A673 (cell line): Measurements from ENCODE around the gene ELL. TPM values are rescaled to one million over a fixed set of nuclear protein-coding genes. Genes with fewer than 3 reads are reported as not detected.

Source experiments
- BruUV-seq: library from RNA; stranded (reverse); fragments of 400-500 nt; replicated peaks from 2 replicates; lab custom pipeline; 2021; lab: Mats Ljungman, UMichigan
- CTCF ChIA-PET: fragments of 300-600 bp; sonication (Branson Sonifier 250); formaldehyde crosslinking; loops from one replicate; lab custom pipeline; 2022; ENCODE audit warnings: antibody characterized with exemption; lab: Charles Lee
- POLR2A ChIA-PET: fragments of 300-600 bp; sonication (Branson Sonifier 250); formaldehyde crosslinking; loops from one replicate; lab custom pipeline; 2022; ENCODE audit warnings: antibody characterized with exemption; ENCODE audit not compliant: low non-redundant PET; lab: Charles Lee
- DNase-seq: peaks from one replicate; pipeline ENCODE4 v3.0.0-alpha.2; 2015; ENCODE audit warnings: low spot score
- H3K27ac ChIP-seq: fragments of 200-600 bp; sonication (generic); 2 replicates; pipeline ENCODE4 v1.5.1; 2016; ENCODE audit warnings: mixed run types, low read depth, mild to moderate bottlenecking, mixed read lengths, antibody characterized with exemption, low read length; ENCODE audit not compliant: poor library complexity, severe bottlenecking
- H3K27me3 ChIP-seq: fragments of 200-600 bp; sonication (generic); replicated peaks from 2 replicates; pipeline ENCODE4 v1.6.1; 2017; ENCODE audit warnings: mixed run types, low read depth, mild to moderate bottlenecking, mixed read lengths, antibody characterized with exemption, low read length; ENCODE audit not compliant: insufficient read depth, poor library complexity
- H3K36me3 ChIP-seq: fragments of 200-600 bp; sonication (generic); 2 replicates; pipeline ENCODE4 v1.6.1; 2016; ENCODE audit warnings: mixed run types, mild to moderate bottlenecking, mixed read lengths, antibody characterized with exemption, low read length; ENCODE audit not compliant: insufficient read depth, poor library complexity, severe bottlenecking
- H3K4me1 ChIP-seq: fragments of 200-600 bp; sonication (generic); 2 replicates; pipeline ENCODE4 v1.6.1; 2017; ENCODE audit warnings: mixed run types, mild to moderate bottlenecking, mixed read lengths, antibody characterized with exemption, low read length; ENCODE audit not compliant: insufficient read depth, poor library complexity, severe bottlenecking
- H3K4me3 ChIP-seq: fragments of 200-600 bp; sonication (generic); 2 replicates; pipeline ENCODE4 v1.5.1; 2016; ENCODE audit warnings: low read depth, mixed run types, mild to moderate bottlenecking, mixed read lengths, low read length; ENCODE audit not compliant: poor library complexity, severe bottlenecking
- H3K9me3 ChIP-seq: fragments of 200-600 bp; sonication (generic); 2 replicates; pipeline ENCODE4 v1.6.1; 2016; ENCODE audit warnings: mixed run types, low read depth, mild to moderate bottlenecking, mixed read lengths, antibody characterized with exemption, low read length; ENCODE audit not compliant: poor library complexity, severe bottlenecking
- CTCF ChIP-seq: fragments of 300-800, 200-600 bp; sonication (generic); conservative IDR thresholded peaks from 2 replicates; pipeline ENCODE4 v1.5.1; 2017; ENCODE audit warnings: low read depth, mild to moderate bottlenecking, antibody characterized with exemption, low read length, moderate library complexity, mixed read lengths
- EZH2 ChIP-seq: fragments of 200-600 bp; sonication (generic); IDR thresholded peaks from 2 replicates; pipeline ENCODE4 v1.6.1; 2017; ENCODE audit warnings: borderline replicate concordance, low read depth, mild to moderate bottlenecking, mixed read lengths, antibody characterized with exemption, low read length; ENCODE audit not compliant: poor library complexity, severe bottlenecking
- intact Hi-C: fragments of 100-400 bp; cut with micrococcal nuclease; formaldehyde crosslinking; loops from one replicate; pipeline ENCODE4 v1.10.0; 2022; ENCODE audit not compliant: unreplicated experiment
- total RNA-seq: library from RNA; stranded (reverse); gene quantifications from 2 replicates; pipeline ENCODE4 v1.2.3, GENCODE V29; 2021

ELL gene
- total RNA-seq, 1 experiment from 2014 or later: 16.4 TPM

- H3K36me3 ChIP-seq: no peaks in the 10 kb centered on the region
- ChIA-PET POLR2A (no interaction called here), CTCF (no interaction called here)
- peaks cover 15% of the 10 kb centered on the region for H3K4me1 ChIP-seq
- intact Hi-C loops: no loop called here
- TF ChIP-seq CTCF (no peak), EZH2 (no peak)
- H3K27me3 ChIP-seq: no peaks in the 10 kb centered on the region
- peak overlapping the region; percentile 10 for H3K27ac ChIP-seq
- no peaks in the 10 kb centered on the region for H3K9me3 ChIP-seq
- no TSS peak for BruUV-seq
- no peak overlapping the region for H3K4me3 ChIP-seq
- no peak for DNase-seq
These were observed 36.9 kb downstream of the ELL start for GRCh38 chr19:18484992-18485391.

GRCh38 chr19:18483119-18483890 is 38.6 kb downstream of the ELL start:
- Histone ChIP-seq H3K4me1 (peaks cover 32% of the 10 kb centered on the region), H3K36me3 (no peaks in the 10 kb centered on the region), H3K4me3 (no peak overlapping the region), H3K9me3 (no peaks in the 10 kb centered on the region), H3K27me3 (no peaks in the 10 kb centered on the region), H3K27ac (peak overlapping the region; percentile 16)
- TF ChIP-seq EZH2 (no peak), CTCF (no peak)
- intact Hi-C loops: no loop called here
- no TSS peak for BruUV-seq
- POLR2A ChIA-PET: no interaction called here
- DNase-seq: no peak
- CTCF ChIA-PET: no interaction called here

GRCh38 chr19:18481505-18482222 is 40.2 kb downstream of the ELL start:
- ChIA-PET CTCF (interaction anchor here (0.7 kb wide), 1 partner anchor 17 kb away, joined by 7 read pairs; no protein-coding TSS in a partner anchor), POLR2A (no interaction called here)
- Histone ChIP-seq H3K4me1 (peaks cover 39% of the 10 kb centered on the region), H3K27ac (no peak overlapping the region), H3K4me3 (no peak overlapping the region), H3K36me3 (no peaks in the 10 kb centered on the region), H3K9me3 (no peaks in the 10 kb centered on the region), H3K27me3 (no peaks in the 10 kb centered on the region)
- intact Hi-C loops: no loop called here
- no peak for TF ChIP-seq CTCF
- no peak for TF ChIP-seq EZH2
- DNase-seq: no peak
- no TSS peak for BruUV-seq
